HepG2 (cell line): ENCODE measurements around the gene BAHCC1. TPM values are rescaled to one million over a fixed set of nuclear protein-coding genes. Genes with fewer than 3 reads are reported as not detected.

Experiments
- ATAC-seq: fragments of 200-7000 bp; cut with Tn5 transposase; 3 replicates; pipeline ENCODE4 v1.9.1; 2020; ENCODE audit warnings: mild to moderate bottlenecking, moderate library complexity
- BruUV-seq: library from RNA; stranded (reverse); fragments of 400-500 nt; replicated peaks from 2 replicates; lab custom pipeline; 2021; lab: Mats Ljungman, UMichigan
- CTCF ChIA-PET: fragments of 300-600 bp; formaldehyde crosslinking; extraction: SDS; loops from one replicate; lab custom pipeline; 2021; ENCODE audit warnings: low total read pairs, inconsistent platforms, low intra/inter-chr PET ratio; lab: Yijun Ruan, JAX
- POLR2A ChIA-PET: fragments of 350-600 bp; sonication (Branson Sonifier 250); formaldehyde crosslinking; loops from one replicate; lab custom pipeline; 2020; ENCODE audit warnings: antibody characterized with exemption, inconsistent platforms; lab: Yijun Ruan, JAX
- DNase-seq: peaks from one replicate; pipeline ENCODE4 v3.0.0-alpha.2; 2015; ENCODE audit warnings: low spot score
- FAIRE-seq: peaks from 3 replicates; lab custom pipeline; 2011; peaks lifted over from hg19 to GRCh38; lab: Jason Lieb, UNC
- H2AFZ ChIP-seq: one replicate; pipeline ENCODE4 v1.6.1; 2011; ENCODE audit warnings: low read length, inconsistent platforms
- H3K27ac ChIP-seq: fragments of 300-600 bp; 3 replicates; pipeline ENCODE4 v1.8.0; 2011; ENCODE audit warnings: mixed run types, mild to moderate bottlenecking, mixed read lengths, low read length, inconsistent platforms; ENCODE audit not compliant: insufficient read depth; ENCODE audit errors: extremely low read length
- H3K27me3 ChIP-seq, 2 experiments: fragments of 200-600 bp in 1 of 2; 2 replicates in 1 of 2; 3 replicates in 1 of 2; pipeline versions ENCODE4 v1.6.0 to v1.8.0; 2011; ENCODE audit warnings: low read length in 2 of 2, mild to moderate bottlenecking in 2 of 2, moderate library complexity in 2 of 2, inconsistent platforms in 1 of 2; ENCODE audit not compliant: insufficient read depth in 2 of 2, control insufficient read depth in 1 of 2
- H3K36me3 ChIP-seq, 2 experiments: fragments of 200-600 bp in 1 of 2; replicated peaks in 1 of 2; 2 replicates in 1 of 2; 3 replicates in 1 of 2; pipeline versions ENCODE4 v1.5.1 to v1.8.0; 2011; ENCODE audit warnings: low read length in 2 of 2, inconsistent platforms in 1 of 2; ENCODE audit not compliant: insufficient read depth in 2 of 2, control insufficient read depth in 1 of 2
- H3K4me1 ChIP-seq: 2 replicates; pipeline ENCODE4 v1.5.1; 2012; ENCODE audit warnings: low read length, inconsistent platforms; ENCODE audit not compliant: insufficient read depth
- H3K4me2 ChIP-seq: 2 replicates; pipeline ENCODE4 v1.6.0; 2011; ENCODE audit warnings: low read depth, low read length, inconsistent platforms
- H3K4me3 ChIP-seq, 3 experiments: fragments of 200-600 bp in 1 of 3; sonication (generic), shearing (Covaris generic) in 1 of 3; replicated peaks in 1 of 3; 2 replicates each; pipeline ENCODE4 v1.5.1; 2011 to 2016; ENCODE audit warnings: low read length in 3 of 3, inconsistent platforms in 2 of 3, low read depth in 2 of 3, mild to moderate bottlenecking in 2 of 3, control low read depth in 1 of 3, mixed read lengths in 1 of 3; ENCODE audit not compliant: insufficient read depth in 1 of 3
- H3K79me2 ChIP-seq: one replicate; pipeline ENCODE4 v1.6.1; 2011; ENCODE audit warnings: low read length, inconsistent platforms; ENCODE audit not compliant: insufficient read depth
- H3K9ac ChIP-seq: 2 replicates; pipeline ENCODE4 v1.6.0; 2011; ENCODE audit warnings: mild to moderate bottlenecking, low read depth, low read length, inconsistent platforms; ENCODE audit not compliant: insufficient read depth
- H3K9me3 ChIP-seq: 2 replicates; pipeline ENCODE4 v1.5.1; 2012; ENCODE audit warnings: mild to moderate bottlenecking, low read length
- H4K20me1 ChIP-seq: 2 replicates; pipeline ENCODE4 v1.6.0; 2011; ENCODE audit warnings: inconsistent platforms, mild to moderate bottlenecking, low read length, moderate library complexity; ENCODE audit not compliant: insufficient read depth
- AHR ChIP-seq: IDR thresholded peaks from 2 replicates; pipeline ENCODE4 v1.6.1; 2018; ENCODE audit warnings: missing genetic modification reagents, missing compliant biosample characterization
- ARNT2 ChIP-seq: sonication (generic); formaldehyde crosslinking; IDR thresholded peaks from 2 replicates; pipeline ENCODE4 v1.8.0; 2022; ENCODE audit warnings: mild to moderate bottlenecking, low read depth, missing genetic modification reagents, moderate library complexity
- ATF5 ChIP-seq: sonication (generic); formaldehyde crosslinking; IDR thresholded peaks from 2 replicates; pipeline ENCODE4 v1.4.0; 2020; ENCODE audit warnings: mild to moderate bottlenecking, low read depth, missing genetic modification reagents
- ATM ChIP-seq: fragments of 450-650 bp; IDR thresholded peaks from 2 replicates; pipeline ENCODE4 v1.7.1; 2017; ENCODE audit warnings: mild to moderate bottlenecking, borderline replicate concordance
- CC2D1A ChIP-seq: sonication (generic); formaldehyde crosslinking; IDR thresholded peaks from 2 replicates; pipeline ENCODE4 v1.8.1; 2023; ENCODE audit warnings: mild to moderate bottlenecking, missing genetic modification reagents
- EED ChIP-seq: sonication (generic); formaldehyde crosslinking; IDR thresholded peaks from 2 replicates; pipeline ENCODE4 v1.5.0; 2020; ENCODE audit warnings: mild to moderate bottlenecking, missing genetic modification reagents
- ELK4 ChIP-seq: sonication (generic); formaldehyde crosslinking; IDR thresholded peaks from 2 replicates; pipeline ENCODE4 v1.9.0; 2021; ENCODE audit warnings: missing genetic modification reagents, borderline replicate concordance
- EZH2 ChIP-seq: conservative IDR thresholded peaks from 2 replicates; pipeline ENCODE4 v1.6.1; 2012; ENCODE audit warnings: mild to moderate bottlenecking, low read depth, low read length, moderate library complexity
- HMG20A ChIP-seq: IDR thresholded peaks from 2 replicates; pipeline ENCODE4 v1.6.1; 2016; ENCODE audit warnings: borderline replicate concordance
- JDP2 ChIP-seq: sonication (generic); formaldehyde crosslinking; IDR thresholded peaks from 2 replicates; pipeline ENCODE4 v1.8.1; 2022; ENCODE audit warnings: missing genetic modification reagents, borderline replicate concordance
- KDM1A ChIP-seq: IDR thresholded peaks from 2 replicates; pipeline ENCODE4 v1.6.1; 2016; ENCODE audit warnings: missing compliant biosample characterization
- MAF1 ChIP-seq: sonication (generic); formaldehyde crosslinking; IDR thresholded peaks from 2 replicates; pipeline ENCODE4 v1.5.0; 2020; ENCODE audit warnings: missing genetic modification reagents, borderline replicate concordance
- MEIS2 ChIP-seq: sonication (generic); formaldehyde crosslinking; IDR thresholded peaks from 2 replicates; pipeline ENCODE4 v1.9.0; 2021; ENCODE audit warnings: mild to moderate bottlenecking, missing genetic modification reagents
- MTERF4 ChIP-seq: sonication (generic); formaldehyde crosslinking; IDR thresholded peaks from 2 replicates; pipeline ENCODE4 v1.8.0; 2023; ENCODE audit warnings: mild to moderate bottlenecking, missing genetic modification reagents
- MXD3 ChIP-seq: IDR thresholded peaks from 2 replicates; pipeline ENCODE4 v1.6.1; 2016; ENCODE audit warnings: mild to moderate bottlenecking, missing biosample characterization, missing genetic modification reagents
- RAD51 ChIP-seq: fragments of 450-650 bp; IDR thresholded peaks from 2 replicates; pipeline ENCODE4 v1.6.1; 2016; ENCODE audit warnings: borderline replicate concordance
- REXO4 ChIP-seq: sonication (generic); formaldehyde crosslinking; IDR thresholded peaks from 2 replicates; pipeline ENCODE4 v1.8.0; 2022; ENCODE audit warnings: missing genetic modification reagents, mild to moderate bottlenecking, borderline replicate concordance
- SMYD3 ChIP-seq: sonication (generic); formaldehyde crosslinking; IDR thresholded peaks from 2 replicates; pipeline ENCODE4 v1.8.1; 2023; ENCODE audit warnings: mild to moderate bottlenecking, missing genetic modification reagents
- TEAD2 ChIP-seq: sonication (generic); formaldehyde crosslinking; IDR thresholded peaks from 2 replicates; pipeline ENCODE4 v1.9.0; 2021; ENCODE audit warnings: missing genetic modification reagents
- ZNF282 ChIP-seq: fragments of 450-650 bp; IDR thresholded peaks from 2 replicates; pipeline ENCODE4 v1.6.1; 2018; ENCODE audit not compliant: partially characterized antibody
- ZNF562 ChIP-seq: sonication (generic); formaldehyde crosslinking; IDR thresholded peaks from 2 replicates; pipeline ENCODE4 v1.8.0; 2022; ENCODE audit warnings: missing genetic modification reagents, borderline replicate concordance
- ZSCAN20 ChIP-seq: sonication (generic); formaldehyde crosslinking; IDR thresholded peaks from 2 replicates; pipeline ENCODE4 v1.4.0; 2020; ENCODE audit warnings: missing genetic modification reagents, mild to moderate bottlenecking, borderline replicate concordance
- ZSCAN9 ChIP-seq: IDR thresholded peaks from 2 replicates; pipeline ENCODE4 v1.6.1; 2016; ENCODE audit warnings: borderline replicate concordance
- WGBS: methylation state at CpG from one replicate; pipeline ENCODE4 v1.1.6; 2017; ENCODE audit warnings: low lambda C conversion rate; 5-methylcytosine and 5-hydroxymethylcytosine counted together
- in situ Hi-C: cut with HindIII; loops from 2 replicates; pipeline ENCODE4 v1.10.0; 2017; ENCODE audit warnings: low pct_unique_long_range_greater_than_20kb; ENCODE audit not compliant: extremely low pct_ligation_motif_present
- intact Hi-C: fragments of 100-400 bp; cut with micrococcal nuclease; formaldehyde crosslinking; loops from one replicate; pipeline ENCODE4 v1.10.0; 2022; ENCODE audit not compliant: unreplicated experiment
- polyA plus RNA-seq, 8 experiments: library from polyadenylated mRNA; depleted of rRNA in 3 of 8; stranded (reverse) in 7 of 8; unstranded in 1 of 8; fragments of >200 nt; fragmentation: Illumina TruSeq in 4 of 8; extraction: Trizol in 4 of 8; gene quantifications; 2 replicates each; pipeline versions ENCODE4 v1.2.1 to v1.2.3, GENCODE V29; 2011 to 2016; ENCODE audit warnings: low read depth in 4 of 8, missing spikeins in 1 of 8, mixed read lengths in 1 of 8; ENCODE audit not compliant: insufficient read depth in 1 of 8
- total RNA-seq, 5 experiments: library from RNA; depleted of rRNA; stranded (reverse); fragments of >200 nt; fragmentation: Illumina TruSeq; extraction: Trizol; gene quantifications; 2 replicates each; pipeline ENCODE4 v1.2.3, GENCODE V29; 2016; ENCODE audit warnings: low read depth in 1 of 5

Gene BAHCC1
- total and polyA plus RNA-seq, 2 of the 13 experiments (the other 11 are each of a cell fraction or from before 2014, with no cell fraction given) = 1.4 to 1.7 TPM

GRCh38 chr17:81392909-81393654 is 2.2 kb upstream of the BAHCC1 start:
- no peak for DNase-seq
- in situ Hi-C loops = no loop called here
- H3K79me2 ChIP-seq = peaks cover 18% of the 10 kb centered on the region
- peak overlapping the region; percentile 61 for H3K27ac ChIP-seq
- CTCF ChIA-PET = no interaction called here
- under 1% methylated on average over 32 of the region's 93 CpGs for WGBS
- H3K36me3 ChIP-seq = no peaks in the 10 kb centered on the region
- no peak for ATAC-seq
- H3K9me3 ChIP-seq = no peaks in the 10 kb centered on the region
- peak overlapping the region; percentile 55 to 80 (median 77) for H3K4me3 ChIP-seq
- H2AFZ ChIP-seq = no peak overlapping the region
- intact Hi-C loops = loop anchor here (10.0 kb wide), 1 partner anchor 122 kb away; the partner anchor contains the start of gene ACTG1
- BruUV-seq = no TSS peak
- H3K4me2 ChIP-seq = peak overlapping the region; percentile 75
- H3K27me3 ChIP-seq = peaks cover 7 to 66% of the 10 kb centered on the region in 2 experiments
- H3K9ac ChIP-seq = peak overlapping the region; percentile 74
- no peak for FAIRE-seq
- POLR2A ChIA-PET = interaction anchor here (0.6 to 2.3 kb wide), 9 partner anchors 8 to 245 kb away, joined by 3 to 13 read pairs (median 4); partner anchors contain the start of genes ACTG1 and SLC38A10
- H4K20me1 ChIP-seq = peaks cover 15% of the 10 kb centered on the region
- H3K4me1 ChIP-seq = peaks cover 90% of the 10 kb centered on the region
- TF ChIP-seq ATF5 = no peak; the same call in 1 of the 2 replicates
- TF ChIP-seq EED (CRISPR knock-in tag) = 0 out of 2 replicates have a peak, but pooled peaks have one; percentile 9
- no peak for TF ChIP-seq CC2D1A (CRISPR knock-in tag)
- peak; percentile 88; the same call in 1 of the 2 replicates for TF ChIP-seq EZH2
- no peak for TF ChIP-seq HMG20A (CRISPR knock-in tag)
- no peak for TF ChIP-seq ARNT2 (CRISPR knock-in tag)
- no peak for TF ChIP-seq KDM1A (CRISPR knock-in tag)
- TF ChIP-seq RAD51 = no peak
- TF ChIP-seq REXO4 (CRISPR knock-in tag) = no peak
- TF ChIP-seq ELK4 (CRISPR knock-in tag) = no peak
- TF ChIP-seq TEAD2 (CRISPR knock-in tag) = no peak
- no peak for TF ChIP-seq ZNF282
- TF ChIP-seq MTERF4 = no peak
- TF ChIP-seq ZSCAN20 (CRISPR knock-in tag) = no peak
- TF ChIP-seq SMYD3 = no peak
- no peak for TF ChIP-seq ATM
- no peak for TF ChIP-seq JDP2 (CRISPR knock-in tag)
- TF ChIP-seq AHR = no peak
- no peak for TF ChIP-seq ZNF562 (CRISPR knock-in tag)
- TF ChIP-seq MXD3 (CRISPR knock-in tag) = 0 out of 2 replicates have a peak, but pooled peaks have one; percentile 4
- TF ChIP-seq MAF1 (CRISPR knock-in tag) = 0 out of 2 replicates have a peak, but pooled peaks have one; percentile 4
- TF ChIP-seq ZSCAN9 (CRISPR knock-in tag) = no peak
- TF ChIP-seq MEIS2 = 0 out of 2 replicates have a peak, but pooled peaks have one; percentile 10
